Measurements from ENCODE around the gene IFNA14. TPM values are rescaled to one million over a fixed set of nuclear protein-coding genes. Genes with fewer than 3 reads are reported as not detected.
"Not testable (repeated sequence)": the region's sequence is repeated elsewhere in the genome, so short reads cannot be mapped to it uniquely, and the experiment has no call there.

Gene IFNA14
- total RNA-seq, 2 donors from 2014 or later: not detected

DNA sequence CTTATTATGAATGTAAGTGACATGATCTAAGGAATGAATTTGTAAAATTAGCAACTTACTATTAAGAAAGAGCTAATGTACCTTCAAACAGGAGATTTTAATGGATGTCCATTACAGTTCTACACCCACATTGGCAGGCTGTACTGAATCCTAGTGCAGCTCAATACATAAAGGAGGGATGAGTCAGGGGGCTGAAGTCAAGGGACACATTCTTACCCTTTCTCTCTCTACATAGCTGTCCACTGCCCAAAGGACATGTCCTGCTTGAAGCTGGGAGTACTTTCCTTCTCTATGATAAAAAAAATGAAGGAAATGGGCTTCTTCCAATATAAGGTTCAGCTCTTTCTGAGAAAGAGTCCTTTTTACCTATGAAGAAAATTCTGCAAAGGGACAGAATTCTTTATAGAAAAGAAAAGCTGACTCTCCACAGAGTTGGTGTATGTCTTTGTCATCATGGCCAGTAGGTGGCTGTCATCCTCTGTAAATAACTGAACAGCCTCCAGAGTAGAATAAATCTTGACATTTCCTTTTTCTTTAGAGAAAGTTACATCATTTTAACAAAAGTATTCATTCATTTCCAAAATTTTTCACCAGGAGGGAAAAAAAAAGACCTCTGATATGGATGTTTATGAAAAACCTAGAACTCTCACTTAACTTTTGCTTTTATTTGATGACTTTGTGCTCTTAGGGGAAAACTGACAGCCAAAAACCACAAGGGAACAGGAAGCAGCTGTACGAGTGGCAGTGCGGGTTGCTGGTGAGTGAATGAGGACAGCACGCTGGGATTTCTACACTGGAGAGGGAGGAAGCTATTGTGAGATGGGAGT is 13.1 kb upstream of the IFNA14 start:
- Histone ChIP-seq H3K4me1 (no peaks in the 10 kb centered on the region), H3K4me3 (no peak overlapping the region), H3K36me3 (no peaks in the 10 kb centered on the region), H3K27me3 (no peaks in the 10 kb centered on the region), H3K9ac (ENCODE audit: low read depth in 2 of 2, low read length in 2 of 2) (no peak overlapping the region), H3K9me3 (no peaks in the 10 kb centered on the region), H3K27ac (no peak overlapping the region)
- TF ChIP-seq, protein P1, sequence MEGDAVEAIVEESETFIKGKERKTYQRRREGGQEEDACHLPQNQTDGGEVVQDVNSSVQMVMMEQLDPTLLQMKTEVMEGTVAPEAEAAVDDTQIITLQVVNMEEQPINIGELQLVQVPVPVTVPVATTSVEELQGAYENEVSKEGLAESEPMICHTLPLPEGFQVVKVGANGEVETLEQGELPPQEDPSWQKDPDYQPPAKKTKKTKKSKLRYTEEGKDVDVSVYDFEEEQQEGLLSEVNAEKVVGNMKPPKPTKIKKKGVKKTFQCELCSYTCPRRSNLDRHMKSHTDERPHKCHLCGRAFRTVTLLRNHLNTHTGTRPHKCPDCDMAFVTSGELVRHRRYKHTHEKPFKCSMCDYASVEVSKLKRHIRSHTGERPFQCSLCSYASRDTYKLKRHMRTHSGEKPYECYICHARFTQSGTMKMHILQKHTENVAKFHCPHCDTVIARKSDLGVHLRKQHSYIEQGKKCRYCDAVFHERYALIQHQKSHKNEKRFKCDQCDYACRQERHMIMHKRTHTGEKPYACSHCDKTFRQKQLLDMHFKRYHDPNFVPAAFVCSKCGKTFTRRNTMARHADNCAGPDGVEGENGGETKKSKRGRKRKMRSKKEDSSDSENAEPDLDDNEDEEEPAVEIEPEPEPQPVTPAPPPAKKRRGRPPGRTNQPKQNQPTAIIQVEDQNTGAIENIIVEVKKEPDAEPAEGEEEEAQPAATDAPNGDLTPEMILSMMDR (IDR thresholded peaks at IDR 0.05): no peak
- DNase-seq: no peak
- intact Hi-C loops (cut with DNase I): loop anchor here (10.0 kb wide), 1 partner anchor 202 kb away; no protein-coding TSS in a partner anchor

DNA sequence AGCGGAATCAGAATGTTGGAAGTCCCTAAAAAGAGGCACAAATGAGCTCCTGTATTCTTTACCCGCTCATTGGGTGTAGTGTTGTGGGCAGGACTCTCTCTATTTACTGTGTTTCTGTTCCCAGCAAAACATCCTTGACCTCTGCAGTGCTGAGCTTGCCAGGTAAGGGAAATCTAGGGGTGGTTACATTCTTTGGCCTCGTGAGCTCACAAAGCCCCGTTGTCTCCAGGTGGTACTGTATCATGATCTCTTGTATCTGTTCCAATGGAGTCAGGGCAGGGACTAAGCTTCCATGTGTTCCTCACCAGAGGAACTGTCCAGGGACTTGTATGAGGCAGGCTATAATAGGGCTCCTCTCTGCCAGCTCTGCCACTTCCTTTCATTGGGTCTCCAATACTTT is 11.8 kb upstream of the IFNA14 start:
- Histone ChIP-seq H3K9ac (ENCODE audit: low read depth in 2 of 2, low read length in 2 of 2) (no peak overlapping the region), H3K27ac (no peak overlapping the region), H3K4me3 (no peak overlapping the region), H3K9me3 (no peaks in the 10 kb centered on the region), H3K36me3 (no peaks in the 10 kb centered on the region), H3K27me3 (no peaks in the 10 kb centered on the region), H3K4me1 (no peaks in the 10 kb centered on the region)
- TF ChIP-seq, protein P1 (IDR thresholded peaks at IDR 0.05): no peak
- intact Hi-C loops (cut with DNase I): loop anchor here (10.0 kb wide), 1 partner anchor 203 kb away; no protein-coding TSS in a partner anchor
- DNase-seq: no peak

DNA sequence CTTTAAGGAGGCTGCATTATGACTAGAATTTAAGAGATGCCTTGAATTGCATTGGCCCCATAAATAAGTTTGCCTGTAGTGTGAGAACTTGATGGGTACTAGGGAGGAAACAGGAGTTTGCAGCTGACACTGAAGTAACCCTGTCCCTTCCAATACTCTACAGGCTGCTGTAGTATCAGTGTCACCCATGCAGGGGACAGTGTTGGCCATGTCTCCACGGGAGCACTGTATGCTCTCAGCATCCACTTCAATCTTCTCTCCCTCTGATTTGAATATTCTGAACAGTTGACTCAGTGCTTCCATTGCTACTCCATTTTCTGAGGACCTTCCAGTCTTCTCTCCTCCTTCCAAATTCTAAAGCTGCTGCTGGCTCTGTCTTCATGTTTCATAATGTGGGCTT is 11.4 kb upstream of the IFNA14 start:
- no peaks in the 10 kb centered on the region for H3K9me3 ChIP-seq
- H3K36me3 ChIP-seq: no peaks in the 10 kb centered on the region
- TF ChIP-seq, protein P1 (IDR thresholded peaks at IDR 0.05): no peak
- DNase-seq: no peak
- no peak overlapping the region for H3K9ac ChIP-seq (ENCODE audit: low read depth in 2 of 2, low read length in 2 of 2)
- intact Hi-C loops (cut with DNase I): loop anchor here (10.0 kb wide), 1 partner anchor 204 kb away; no protein-coding TSS in a partner anchor
- H3K27ac ChIP-seq: no peak overlapping the region
- H3K27me3 ChIP-seq: no peaks in the 10 kb centered on the region
- no peaks in the 10 kb centered on the region for H3K4me1 ChIP-seq
- H3K4me3 ChIP-seq: no peak overlapping the region

DNA sequence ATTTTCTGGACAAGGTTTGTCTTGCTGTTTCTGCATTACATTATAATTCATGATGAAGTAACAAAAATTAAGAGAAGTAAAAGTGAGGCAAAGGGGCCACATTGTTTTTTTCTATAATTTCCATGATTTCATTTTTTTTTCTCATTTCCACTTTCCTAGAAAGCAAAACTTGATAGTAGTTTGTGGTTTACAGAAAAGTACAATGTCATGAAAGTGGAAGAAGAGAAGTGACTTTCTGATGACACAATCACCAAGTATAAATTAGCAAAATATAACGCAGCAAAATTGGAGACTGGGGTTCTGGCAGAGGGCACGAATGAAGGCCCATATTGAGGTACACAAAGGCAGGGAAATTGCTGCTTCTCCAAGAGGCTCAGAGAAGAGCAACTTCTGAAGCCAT is 5.0 kb upstream of the IFNA14 start:
- H3K9ac ChIP-seq (ENCODE audit: low read depth in 2 of 2, low read length in 2 of 2): no peak overlapping the region
- TF ChIP-seq, protein P1 (IDR thresholded peaks at IDR 0.05): no peak
- no peak for DNase-seq
- no peaks in the 10 kb centered on the region for H3K27me3 ChIP-seq
- no peak overlapping the region for H3K27ac ChIP-seq
- H3K4me3 ChIP-seq: no peak overlapping the region
- no peaks in the 10 kb centered on the region for H3K36me3 ChIP-seq
- H3K4me1 ChIP-seq: no peaks in the 10 kb centered on the region
- intact Hi-C loops (cut with DNase I): no loop called here
- H3K9me3 ChIP-seq: no peaks in the 10 kb centered on the region

DNA sequence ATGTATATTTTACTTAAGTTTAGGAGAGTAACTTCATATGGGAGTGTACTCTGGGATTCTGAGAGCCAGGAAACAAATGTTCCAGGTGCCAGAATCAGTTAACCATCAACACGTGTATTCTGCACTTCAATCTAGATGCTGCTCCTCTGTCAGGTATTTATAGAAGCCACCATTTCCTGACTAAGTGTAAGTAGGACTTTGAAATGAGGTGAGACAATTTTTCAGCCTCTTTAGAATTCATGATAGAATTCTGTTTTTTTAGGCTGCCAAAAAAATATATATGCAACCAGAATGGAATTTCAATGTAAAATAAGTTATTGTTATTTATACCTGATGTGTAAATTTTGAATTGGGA is 3.5 kb downstream of the IFNA14 start:
- H3K27ac ChIP-seq; intact Hi-C loops (cut with DNase I); H3K36me3 ChIP-seq; H3K27me3 ChIP-seq; H3K4me3 ChIP-seq; H3K9me3 ChIP-seq; H3K9ac ChIP-seq (ENCODE audit: low read depth in 2 of 2, low read length in 2 of 2); DNase-seq; H3K4me1 ChIP-seq: not testable (repeated sequence)
